Ishikawa (cell line): ENCODE results near the gene PRPF6.

Source experiments
- CEBPB ChIP-seq: IDR thresholded peaks from 2 replicates; pipeline ENCODE4 v1.6.1; 2012
- CREB1 ChIP-seq: IDR thresholded peaks from 2 replicates; pipeline ENCODE4 v1.6.1; 2012; ENCODE audit warnings: low read depth
- EGR1 ChIP-seq: IDR thresholded peaks from 2 replicates; pipeline ENCODE4 v1.6.1; 2012
- EP300 ChIP-seq: IDR thresholded peaks from 2 replicates; pipeline ENCODE4 v1.6.1; 2012; ENCODE audit warnings: borderline replicate concordance
- FOXM1 ChIP-seq: IDR thresholded peaks from 2 replicates; pipeline ENCODE4 v1.6.1; 2012; ENCODE audit warnings: low read depth, borderline replicate concordance
- MAX ChIP-seq: IDR thresholded peaks from 2 replicates; pipeline ENCODE4 v1.6.1; 2012
- NFIC ChIP-seq: IDR thresholded peaks from 2 replicates; pipeline ENCODE4 v1.6.1; 2012
- RAD21 ChIP-seq: IDR thresholded peaks from 2 replicates; pipeline ENCODE4 v1.6.1; 2012; ENCODE audit warnings: low read depth
- REST ChIP-seq: IDR thresholded peaks from 2 replicates; pipeline ENCODE4 v1.6.1; 2012; ENCODE audit warnings: low read depth, mild to moderate bottlenecking
- TAF1 ChIP-seq: IDR thresholded peaks from 2 replicates; pipeline ENCODE4 v1.6.1; 2012; ENCODE audit warnings: low read depth, mild to moderate bottlenecking
- TCF12 ChIP-seq: IDR thresholded peaks from 2 replicates; pipeline ENCODE4 v1.6.1; 2012; ENCODE audit warnings: low read depth
- TEAD4 ChIP-seq: IDR thresholded peaks from 2 replicates; pipeline ENCODE4 v1.6.1; 2012
- USF1 ChIP-seq: IDR thresholded peaks from 2 replicates; pipeline ENCODE4 v1.6.1; 2012
- YY1 ChIP-seq: IDR thresholded peaks from 2 replicates; pipeline ENCODE4 v1.6.1; 2012; ENCODE audit warnings: low read depth
- ZBTB7A ChIP-seq: IDR thresholded peaks from 2 replicates; pipeline ENCODE4 v1.6.1; 2012; ENCODE audit warnings: low read depth

The PRPF6 gene

GRCh38 chr20:64030371-64031134 is 49.6 kb downstream of the PRPF6 start:
- TF ChIP-seq EGR1 (no peak), RAD21 (no peak), NFIC (no peak), REST (no peak), USF1 (no peak)

GRCh38 chr20:64031822-64032314 is 50.9 kb downstream of the PRPF6 start:
- TF ChIP-seq TAF1 (no peak), RAD21 (no peak), ZBTB7A (no peak), MAX (no peak), CREB1 (no peak), USF1 (no peak), EP300 (no peak), EGR1 (no peak), CEBPB (no peak), FOXM1 (no peak), TCF12 (no peak), TEAD4 (no peak), YY1 (no peak)

GRCh38 chr20:64032706-64033624 is 52.0 kb downstream of the PRPF6 start:
- no peak for TF ChIP-seq YY1
- no peak for TF ChIP-seq CEBPB
- no peak for TF ChIP-seq MAX

GRCh38 chr20:64033981-64034493 is 53.1 kb downstream of the PRPF6 start:
- TF ChIP-seq CREB1 (no peak), YY1 (no peak)

GRCh38 chr20:64035066-64035932 is 54.4 kb downstream of the PRPF6 start:
- TF ChIP-seq TAF1, result no peak
- TF ChIP-seq RAD21, result no peak
- no peak for TF ChIP-seq USF1
- TF ChIP-seq CREB1, result no peak
- TF ChIP-seq EP300, result no peak
- TF ChIP-seq REST, result no peak
- no peak for TF ChIP-seq TCF12
- TF ChIP-seq MAX, result no peak
- TF ChIP-seq EGR1, result no peak
- TF ChIP-seq YY1, result no peak
- no peak for TF ChIP-seq ZBTB7A
- TF ChIP-seq FOXM1, result no peak
- TF ChIP-seq TEAD4, result no peak
- no peak for TF ChIP-seq NFIC
- no peak for TF ChIP-seq CEBPB
